GM18505 (cell line): Measurements from ENCODE around the gene POLE4.

Experiments used
- ATAC-seq: cut with Tn5 transposase; IDR thresholded peaks from one replicate; pipeline ENCODE4 v1.9.1; 2021; ENCODE audit not compliant: unreplicated experiment
- POLR2A ChIP-seq: IDR thresholded peaks from 4 replicates; pipeline ENCODE4 v1.6.1; 2011; ENCODE audit warnings: borderline replicate concordance; ENCODE audit not compliant: insufficient read depth, insufficient read length; ENCODE audit errors: extremely low read depth

POLE4 gene

DNA sequence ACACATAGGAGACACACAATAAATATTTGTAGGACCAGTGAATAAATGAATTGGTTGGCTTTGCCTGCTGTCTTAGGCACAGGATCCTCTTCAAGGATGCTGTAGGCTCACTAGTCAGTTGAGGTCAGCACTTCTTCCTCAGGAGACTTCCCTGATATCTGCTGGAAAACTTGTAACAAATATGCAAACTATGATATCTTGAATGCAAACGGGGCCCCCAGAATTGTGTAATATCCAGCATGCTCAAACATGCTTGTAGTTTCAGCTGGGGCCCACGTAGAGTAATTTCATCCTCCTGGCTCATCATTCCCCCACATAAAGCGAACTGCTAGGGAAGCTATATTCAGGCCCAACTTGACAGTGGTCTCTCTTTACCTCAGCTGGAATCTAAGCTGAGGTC is 43.6 kb downstream of the POLE4 start:
- no peak for ATAC-seq
- TF ChIP-seq POLR2A = no peak

DNA sequence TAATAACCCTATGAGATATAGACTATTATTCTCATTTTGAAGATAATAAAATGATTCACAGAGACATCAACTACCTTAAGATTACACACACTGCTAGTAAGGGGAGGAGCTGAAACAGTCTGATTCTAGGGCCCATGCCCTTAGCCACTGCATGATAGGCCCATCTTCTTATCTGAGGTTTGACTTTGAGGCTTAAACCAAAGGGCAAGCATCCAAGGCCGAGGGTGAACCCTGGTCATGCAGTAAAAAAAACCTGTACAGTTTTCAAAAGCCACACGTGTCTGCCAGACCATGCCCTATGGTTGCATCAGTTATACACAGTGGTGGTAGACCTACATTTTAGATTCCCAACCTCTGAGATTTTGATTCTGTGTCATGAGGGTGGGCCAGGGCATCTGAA is 44.8 kb downstream of the POLE4 start:
- ATAC-seq = no peak
- TF ChIP-seq POLR2A = no peak

DNA sequence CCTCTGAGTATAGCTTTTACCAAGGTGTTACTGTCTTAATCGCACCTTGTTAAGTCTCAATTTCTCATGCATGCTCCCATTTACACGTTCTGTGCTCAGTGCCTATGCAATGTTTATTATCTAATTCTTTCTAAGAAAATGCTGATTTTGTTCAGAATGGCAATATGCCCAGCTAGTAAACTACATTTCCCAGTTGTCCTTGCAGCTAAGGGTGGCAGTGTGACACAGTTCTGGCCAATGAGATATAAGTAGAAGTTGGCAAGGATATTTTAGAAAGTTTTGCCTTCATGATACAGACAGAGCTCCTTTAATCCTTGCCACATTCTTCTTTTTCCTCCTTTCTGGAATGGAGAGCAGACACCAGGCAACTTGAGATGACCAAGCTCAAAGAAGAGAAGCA is 45.3 kb downstream of the POLE4 start:
- ATAC-seq = no peak
- no peak for TF ChIP-seq POLR2A

DNA sequence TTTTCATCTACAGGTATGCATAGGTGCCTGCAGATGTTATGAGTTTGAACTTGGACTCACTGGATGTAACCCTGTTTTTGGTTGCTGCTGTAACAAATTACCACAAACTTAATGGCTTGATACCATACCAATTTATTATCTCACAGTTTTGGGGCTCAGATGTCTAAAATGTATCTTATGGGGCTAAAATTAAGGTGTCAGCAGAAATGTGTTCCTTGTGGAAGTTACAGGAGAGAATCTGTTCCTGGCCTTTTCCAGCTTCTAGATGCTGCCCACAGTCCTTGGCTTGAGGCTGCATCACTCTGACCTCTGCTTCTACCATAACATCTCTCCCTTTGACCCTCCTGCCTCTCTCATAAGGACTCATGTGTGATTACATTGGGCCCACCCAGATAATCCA is 47.6 kb downstream of the POLE4 start:
- TF ChIP-seq POLR2A = no peak
- no peak for ATAC-seq

DNA sequence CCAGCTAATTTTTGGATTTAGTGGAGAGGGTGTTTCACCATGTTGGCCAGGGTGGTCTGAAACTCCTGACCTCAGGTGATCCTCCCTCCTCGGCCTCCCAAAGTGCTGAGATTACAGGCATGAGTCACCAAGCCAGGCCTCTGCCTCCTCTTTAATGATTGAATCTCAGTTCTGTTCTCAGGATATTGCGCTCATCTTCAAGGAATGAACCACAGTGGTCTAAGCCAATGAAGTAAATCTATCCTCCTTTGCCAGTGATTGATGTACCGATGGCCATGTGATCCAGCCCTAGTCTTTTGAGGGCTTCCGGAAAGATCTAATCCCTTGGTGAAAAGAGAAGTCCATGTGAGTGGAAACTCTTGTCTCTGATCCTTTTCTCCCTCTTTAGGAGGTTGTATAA is 48.6 kb downstream of the POLE4 start:
- no peak for TF ChIP-seq POLR2A
- ATAC-seq = no peak

DNA sequence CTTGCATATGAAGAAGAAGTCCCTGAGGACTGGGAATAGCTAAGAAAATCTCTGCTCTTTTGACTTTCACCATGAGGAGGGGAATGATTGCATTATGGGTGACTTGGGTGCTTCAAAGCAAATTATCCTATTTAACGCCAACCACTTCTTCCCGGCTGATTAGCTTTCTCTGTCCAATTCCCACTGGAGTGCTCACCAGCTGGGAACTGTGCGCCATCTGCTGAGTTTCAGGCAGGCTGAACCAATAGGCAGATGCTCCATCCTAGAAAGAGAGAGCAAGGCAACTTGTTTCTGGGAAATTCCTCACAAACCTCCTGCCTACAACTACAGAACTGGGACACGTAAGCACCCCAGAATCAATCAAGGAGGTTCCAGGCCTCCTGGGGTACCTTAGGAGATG is 49.4 kb downstream of the POLE4 start:
- no peak for TF ChIP-seq POLR2A
- no peak for ATAC-seq

DNA sequence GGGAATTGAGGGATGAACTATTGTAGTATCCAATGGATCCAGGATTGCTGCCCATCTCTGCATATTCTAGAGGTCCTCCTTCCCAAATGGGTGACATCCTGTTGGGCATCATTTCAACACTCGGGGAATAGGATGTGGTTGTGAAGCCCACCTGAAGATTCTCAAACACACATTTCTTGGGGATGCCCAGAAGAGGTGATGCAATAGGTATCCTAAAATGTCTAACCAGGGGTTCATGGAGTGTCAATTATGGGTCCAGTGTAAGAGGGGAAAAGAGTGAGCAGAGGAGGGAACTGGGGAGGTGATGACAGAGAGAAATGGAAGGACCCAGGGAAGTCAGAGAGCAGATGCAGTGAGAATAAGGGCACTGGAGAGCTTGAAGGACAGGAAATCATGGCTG is 52.1 kb downstream of the POLE4 start:
- ATAC-seq = no peak
- TF ChIP-seq POLR2A = no peak

DNA sequence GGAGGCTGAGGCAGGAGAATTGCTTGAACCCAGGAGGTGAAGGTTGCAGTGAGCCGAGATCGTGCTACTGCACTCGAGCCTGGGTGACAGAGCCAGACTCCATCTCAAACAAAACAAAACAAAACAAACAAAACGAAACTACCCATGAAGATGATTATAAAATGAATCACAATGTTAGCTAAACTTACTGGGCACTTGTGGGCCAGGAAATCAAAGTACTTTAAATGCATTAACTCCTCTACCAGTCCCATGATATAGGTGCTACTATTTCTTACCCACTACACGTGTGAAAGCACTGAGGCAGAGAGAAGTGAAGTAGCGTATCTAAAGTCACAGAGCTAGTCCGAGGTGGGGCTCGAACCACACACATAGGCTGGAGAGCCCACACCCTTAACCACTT is 53.6 kb downstream of the POLE4 start:
- ATAC-seq = no peak

DNA sequence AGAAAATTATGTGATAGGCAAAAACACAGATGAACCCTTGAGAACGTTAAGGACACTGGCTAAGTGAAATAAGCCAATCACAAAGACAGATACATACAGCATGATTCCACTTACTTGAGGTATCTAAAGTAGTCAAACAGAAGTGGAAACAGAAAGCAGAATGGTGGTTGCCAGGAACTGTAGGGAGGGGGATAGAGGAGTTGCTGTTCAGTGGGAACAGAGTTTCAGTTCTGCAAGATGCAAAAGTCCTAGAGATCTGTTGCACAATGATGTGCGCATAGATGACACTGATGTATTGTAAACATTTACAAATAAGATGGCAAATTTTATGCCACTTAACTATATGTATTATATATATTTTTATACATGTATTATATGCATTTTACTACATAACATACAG is 59.7 kb downstream of the POLE4 start:
- no peak for TF ChIP-seq POLR2A
- no peak for ATAC-seq

More for the DNA sequence above, 53.6 kb downstream of the POLE4 start:
- no peak for TF ChIP-seq POLR2A
